Activated naive CD8-positive, alpha-beta T cell treated with anti-CD3 and anti-CD28 coated beads, Interleukin-2, amount 10 ng/mL, durations not matched to agents 7 days and 5 days (primary cell): ENCODE results near the gene PCNX2. TPM values are rescaled to one million over a fixed set of nuclear protein-coding genes. Genes with fewer than 3 reads are reported as not detected.

Source experiments
- ATAC-seq: fragments of 150-1000 bp; cut with Tn5 transposase; one replicate; pipeline ENCODE4 v1.10.0; 2021; ENCODE audit warnings: low read depth, moderate library complexity
- POLR2A ChIA-PET: fragments of 350-600 bp; sonication (Branson Sonifier 250); formaldehyde crosslinking; loops from one replicate; lab custom pipeline; 2021; ENCODE audit warnings: antibody characterized with exemption; lab: Charles Lee
- DNase-seq: peaks from one replicate; pipeline ENCODE4 v3.0.0; 2021
- H3K27ac Mint-ChIP-seq: one replicate; pipeline ENCODE4 v1.8.0; 2022; ENCODE audit warnings: mild to moderate bottlenecking, mixed read lengths
- H3K27me3 Mint-ChIP-seq: one replicate; pipeline ENCODE4 v1.8.0; 2022; ENCODE audit warnings: mild to moderate bottlenecking, moderate library complexity, mixed read lengths
- H3K36me3 Mint-ChIP-seq: one replicate; pipeline ENCODE4 v1.8.0; 2021; ENCODE audit warnings: mild to moderate bottlenecking, mixed read lengths
- H3K4me1 Mint-ChIP-seq: one replicate; pipeline ENCODE4 v1.8.0; 2021; ENCODE audit warnings: mixed read lengths
- H3K4me3 Mint-ChIP-seq: one replicate; pipeline ENCODE4 v1.8.0; 2022; ENCODE audit warnings: mild to moderate bottlenecking, moderate library complexity, mixed read lengths
- H3K9me3 Mint-ChIP-seq: one replicate; pipeline ENCODE4 v1.8.0; 2021; ENCODE audit warnings: mixed read lengths
- total RNA-seq, 2 experiments: library from RNA; stranded (reverse); gene quantifications; one replicate each; pipeline ENCODE4 v1.2.3, GENCODE V29; 2021

PCNX2 gene
- total RNA-seq, 2 experiments from 2014 or later: 43.9 to 49.4 TPM

- Mint-ChIP-seq H3K4me1 (peaks cover 19% of the 10 kb centered on the region), H3K27me3 (no peaks in the 10 kb centered on the region), H3K27ac (no peak overlapping the region), H3K4me3 (no peak overlapping the region), H3K36me3 (peaks cover 80% of the 10 kb centered on the region), H3K9me3 (peaks cover 13% of the 10 kb centered on the region)
- ATAC-seq (no peak), DNase-seq (no peak)
- POLR2A ChIA-PET: no interaction called here
Measured at GRCh38 chr1:232973652-232974611, 321.6 kb downstream of the PCNX2 start.

DNA sequence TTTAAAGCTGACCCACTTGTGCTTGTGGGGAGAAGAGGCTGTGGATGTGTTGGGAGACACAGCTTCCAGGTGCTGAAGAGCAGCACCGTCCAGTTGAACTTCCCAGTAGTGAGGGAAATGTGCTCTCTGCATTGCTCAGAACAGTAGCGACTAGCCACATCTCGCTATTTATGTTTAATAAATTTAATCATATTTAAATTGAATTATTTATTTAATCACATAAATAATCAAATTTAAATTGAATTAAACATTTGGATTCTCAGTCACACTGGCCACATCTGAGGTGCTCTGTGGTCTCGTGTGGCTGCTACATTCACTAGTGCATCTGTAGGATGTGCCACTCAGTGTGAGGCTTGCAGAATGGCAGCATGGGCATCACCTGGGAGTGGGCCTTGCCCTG is 325.0 kb downstream of the PCNX2 start:
- Mint-ChIP-seq H3K27ac (no peak overlapping the region), H3K9me3 (peaks cover 12% of the 10 kb centered on the region), H3K36me3 (peaks cover 68% of the 10 kb centered on the region), H3K4me1 (peaks cover 19% of the 10 kb centered on the region), H3K4me3 (no peak overlapping the region), H3K27me3 (no peaks in the 10 kb centered on the region)
- DNase-seq (no peak), ATAC-seq (no peak)
- POLR2A ChIA-PET: no interaction called here

- DNase-seq (no peak), ATAC-seq (no peak)
- POLR2A ChIA-PET: no interaction called here
- Mint-ChIP-seq H3K27ac (no peak overlapping the region), H3K36me3 (peaks cover 68% of the 10 kb centered on the region), H3K27me3 (no peaks in the 10 kb centered on the region), H3K9me3 (peaks cover 12% of the 10 kb centered on the region), H3K4me3 (no peak overlapping the region), H3K4me1 (peaks cover 23% of the 10 kb centered on the region)
Measured at GRCh38 chr1:232969799-232970198, 325.7 kb downstream of the PCNX2 start.

DNA sequence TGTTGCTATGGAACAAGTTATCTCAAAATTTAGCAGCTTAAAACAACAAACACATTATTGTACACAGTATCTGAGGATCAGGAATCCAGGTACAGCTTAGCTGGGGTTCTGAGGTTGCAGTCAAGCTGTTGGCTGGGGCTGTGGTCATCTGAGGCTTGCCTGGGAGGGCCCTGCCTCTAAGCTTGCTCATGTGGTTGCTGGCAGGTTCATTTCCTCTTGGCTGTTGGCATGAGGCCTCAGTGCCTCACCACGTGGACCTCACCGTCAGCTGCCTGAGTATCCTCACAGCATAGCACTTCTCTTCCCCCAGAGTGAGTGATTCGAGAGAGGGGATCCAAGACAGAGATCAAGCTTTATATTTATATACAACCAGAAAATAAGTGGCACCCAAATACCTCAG is 326.6 kb downstream of the PCNX2 start:
- DNase-seq: no peak
- POLR2A ChIA-PET: interaction anchor here (0.9 kb wide), 1 partner anchor 45 kb away, joined by 3 read pairs; no protein-coding TSS in a partner anchor
- peak; percentile 87 for ATAC-seq

DNA sequence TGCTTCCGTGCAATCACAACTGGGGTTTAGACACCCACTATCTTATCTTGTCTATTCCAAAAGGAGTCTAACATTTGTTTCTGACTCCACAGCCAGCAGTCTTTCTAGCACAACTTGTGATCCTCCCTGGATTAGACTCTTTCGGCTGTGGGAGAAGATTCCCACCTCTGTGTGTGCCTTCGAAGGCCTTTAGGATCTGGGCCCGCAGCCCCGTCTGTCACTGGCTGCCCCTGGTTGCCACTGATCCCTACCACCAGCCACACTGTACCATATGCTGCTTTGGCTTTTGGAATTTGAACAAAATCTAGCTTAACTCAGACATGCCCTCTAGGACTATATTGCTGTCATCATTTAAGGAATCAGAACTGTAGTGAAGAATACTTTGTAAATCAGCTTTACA is 327.1 kb downstream of the PCNX2 start:
- no peaks in the 10 kb centered on the region for H3K27me3 Mint-ChIP-seq
- no peak overlapping the region for H3K4me3 Mint-ChIP-seq
- POLR2A ChIA-PET: interaction anchor here (0.6 to 0.9 kb wide), 2 partner anchors 44 to 145 kb away, joined by 3 read pairs; no protein-coding TSS in a partner anchor
- DNase-seq (no peak), ATAC-seq (no peak)
- H3K36me3 Mint-ChIP-seq: peaks cover 59% of the 10 kb centered on the region
- H3K9me3 Mint-ChIP-seq: peaks cover 6% of the 10 kb centered on the region
- peaks cover 26% of the 10 kb centered on the region for H3K4me1 Mint-ChIP-seq
- no peak overlapping the region for H3K27ac Mint-ChIP-seq

More for the DNA sequence above, 326.6 kb downstream of the PCNX2 start:
- H3K27ac Mint-ChIP-seq: peak overlapping the region; percentile 61
- peaks cover 10% of the 10 kb centered on the region for H3K9me3 Mint-ChIP-seq
- peaks cover 23% of the 10 kb centered on the region for H3K4me1 Mint-ChIP-seq
- H3K36me3 Mint-ChIP-seq: peaks cover 61% of the 10 kb centered on the region
- no peak overlapping the region for H3K4me3 Mint-ChIP-seq
- no peaks in the 10 kb centered on the region for H3K27me3 Mint-ChIP-seq

DNA sequence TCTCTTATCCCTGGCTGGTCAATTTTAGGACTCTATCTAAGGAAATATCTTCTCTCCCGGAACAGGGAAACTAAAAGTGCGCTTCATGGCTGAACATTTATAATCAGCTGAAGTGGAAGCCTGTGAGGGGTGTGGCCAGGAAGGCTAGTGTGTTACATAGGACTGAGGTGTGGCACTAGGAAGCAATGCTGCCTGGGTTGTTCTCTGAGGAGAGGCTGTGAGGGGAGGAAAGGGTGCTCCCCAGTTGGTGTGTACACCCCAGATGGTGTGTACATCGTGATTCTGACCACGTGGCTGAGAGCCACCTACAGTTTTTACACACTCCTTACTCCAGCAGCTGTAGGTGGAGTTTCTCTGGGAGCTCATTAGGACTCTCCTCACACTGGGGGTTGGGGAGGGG is 328.9 kb downstream of the PCNX2 start:
- Mint-ChIP-seq H3K9me3 (no peaks in the 10 kb centered on the region), H3K27me3 (no peaks in the 10 kb centered on the region)
- ATAC-seq: no peak

GRCh38 chr1:232965912-232966217 is 329.7 kb downstream of the PCNX2 start:
- ATAC-seq (no peak), DNase-seq (no peak)
- Mint-ChIP-seq H3K27ac (no peak overlapping the region), H3K36me3 (peaks cover 42% of the 10 kb centered on the region), H3K4me1 (peaks cover 31% of the 10 kb centered on the region), H3K4me3 (no peak overlapping the region), H3K9me3 (no peaks in the 10 kb centered on the region), H3K27me3 (no peaks in the 10 kb centered on the region)
- POLR2A ChIA-PET: no interaction called here

More for the DNA sequence above, 328.9 kb downstream of the PCNX2 start:
- H3K4me1 Mint-ChIP-seq: peaks cover 31% of the 10 kb centered on the region
- DNase-seq: no peak
- no peak overlapping the region for H3K4me3 Mint-ChIP-seq
- peaks cover 45% of the 10 kb centered on the region for H3K36me3 Mint-ChIP-seq
- POLR2A ChIA-PET: no interaction called here
- H3K27ac Mint-ChIP-seq: no peak overlapping the region

DNA sequence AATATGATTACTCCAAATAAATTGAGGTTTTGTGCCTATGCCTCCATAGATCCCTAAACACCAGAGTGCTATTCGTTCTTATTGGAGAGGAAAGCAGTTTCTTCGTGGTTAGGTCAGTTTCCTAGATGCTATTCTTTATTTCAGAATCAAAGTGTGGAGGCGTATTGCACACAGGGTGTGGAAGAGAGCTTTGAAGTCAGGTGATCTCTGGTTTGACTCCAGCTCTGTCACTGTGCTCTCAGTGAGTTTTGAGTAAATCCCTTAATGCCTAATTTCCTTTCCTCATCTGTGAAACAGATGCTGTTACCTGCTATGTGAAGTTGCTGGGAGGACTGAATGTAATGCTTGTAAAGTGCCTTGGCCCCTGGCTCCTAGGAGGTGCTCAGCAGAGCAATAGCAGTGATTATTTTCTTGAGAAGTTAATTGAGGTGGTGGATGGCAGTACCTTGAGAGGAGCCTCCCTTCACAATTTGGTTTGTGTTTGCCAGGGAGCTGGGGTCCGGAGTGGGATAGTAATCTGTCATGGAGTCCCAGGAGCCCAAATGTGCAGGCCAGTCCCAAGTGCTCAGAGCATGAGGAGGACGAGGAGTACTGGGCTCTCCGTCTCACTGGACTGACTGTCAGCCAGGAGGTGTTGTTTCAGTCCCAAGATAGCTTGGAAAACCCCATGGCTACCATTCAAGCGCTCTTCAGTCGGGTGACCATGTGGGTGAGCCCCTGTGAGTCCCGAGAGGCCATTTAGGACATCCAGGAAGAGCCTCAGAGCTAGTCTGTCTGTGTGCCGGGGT is 330.2 kb downstream of the PCNX2 start:
- POLR2A ChIA-PET: interaction anchor here (0.5 kb wide), 1 partner anchor 215 kb away, joined by 3 read pairs; no protein-coding TSS in a partner anchor

DNA sequence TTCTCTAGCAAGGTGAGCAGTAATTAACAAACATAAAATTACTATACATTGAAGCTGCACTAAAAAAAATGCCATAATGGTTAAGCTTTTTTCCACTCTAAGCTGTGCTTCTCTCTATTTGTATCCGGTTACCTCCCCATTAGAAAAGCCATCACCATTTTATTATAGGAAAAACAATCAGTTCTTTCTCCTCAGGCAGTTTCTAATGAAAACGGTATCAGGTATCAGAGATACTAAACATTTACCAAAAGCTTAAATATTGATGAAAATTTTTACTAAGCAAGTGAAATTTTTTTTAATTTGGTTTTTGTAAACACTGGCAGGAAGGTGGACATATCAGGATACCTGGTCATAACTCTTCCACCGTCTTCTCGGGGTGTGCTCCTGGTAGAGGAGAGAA is 330.9 kb downstream of the PCNX2 start:
- DNase-seq: no peak
- H3K9me3 Mint-ChIP-seq: no peaks in the 10 kb centered on the region
- H3K36me3 Mint-ChIP-seq: peaks cover 40% of the 10 kb centered on the region
- peaks cover 31% of the 10 kb centered on the region for H3K4me1 Mint-ChIP-seq
- POLR2A ChIA-PET: no interaction called here
- H3K27ac Mint-ChIP-seq: no peak overlapping the region
- no peaks in the 10 kb centered on the region for H3K27me3 Mint-ChIP-seq
- H3K4me3 Mint-ChIP-seq: no peak overlapping the region
- ATAC-seq: no peak

More for the DNA sequence above, 330.2 kb downstream of the PCNX2 start:
- H3K36me3 Mint-ChIP-seq: peaks cover 42% of the 10 kb centered on the region
- H3K27me3 Mint-ChIP-seq: no peaks in the 10 kb centered on the region
- no peak overlapping the region for H3K4me3 Mint-ChIP-seq
- peaks cover 31% of the 10 kb centered on the region for H3K4me1 Mint-ChIP-seq
- no peak for DNase-seq
- no peak for ATAC-seq
- no peaks in the 10 kb centered on the region for H3K9me3 Mint-ChIP-seq
- H3K27ac Mint-ChIP-seq: no peak overlapping the region

GRCh38 chr1:232962761-232963745 is 332.5 kb downstream of the PCNX2 start:
- H3K36me3 Mint-ChIP-seq: peaks cover 41% of the 10 kb centered on the region
- no peak overlapping the region for H3K4me3 Mint-ChIP-seq
- POLR2A ChIA-PET: no interaction called here
- H3K27me3 Mint-ChIP-seq: no peaks in the 10 kb centered on the region
- peaks cover 6% of the 10 kb centered on the region for H3K9me3 Mint-ChIP-seq
- DNase-seq (no peak), ATAC-seq (no peak)
- H3K4me1 Mint-ChIP-seq: peaks cover 18% of the 10 kb centered on the region
- H3K27ac Mint-ChIP-seq: no peak overlapping the region

- Mint-ChIP-seq H3K9me3 (peaks cover 9% of the 10 kb centered on the region), H3K27me3 (no peaks in the 10 kb centered on the region), H3K27ac (no peak overlapping the region), H3K36me3 (peaks cover 52% of the 10 kb centered on the region), H3K4me3 (no peak overlapping the region), H3K4me1 (peaks cover 5% of the 10 kb centered on the region)
- POLR2A ChIA-PET: no interaction called here
- no peak for ATAC-seq
- no peak for DNase-seq
Measured at GRCh38 chr1:232958067-232958466, 337.5 kb downstream of the PCNX2 start.

- peaks cover 19% of the 10 kb centered on the region for H3K4me1 Mint-ChIP-seq
- peaks cover 52% of the 10 kb centered on the region for H3K36me3 Mint-ChIP-seq
- no peak overlapping the region for H3K4me3 Mint-ChIP-seq
- ATAC-seq: no peak
- H3K27me3 Mint-ChIP-seq: no peaks in the 10 kb centered on the region
- DNase-seq: no peak
- peaks cover 9% of the 10 kb centered on the region for H3K9me3 Mint-ChIP-seq
- H3K27ac Mint-ChIP-seq: no peak overlapping the region
- POLR2A ChIA-PET: no interaction called here
Measured at GRCh38 chr1:232956081-232956480, 339.4 kb downstream of the PCNX2 start.
